ENCODE results near the gene TRIM58. TPM values are rescaled to one million over a fixed set of nuclear protein-coding genes. Genes with fewer than 3 reads are reported as not detected.

Gene TRIM58
- total and polyA plus RNA-seq, 2 donors from 2014 or later, result 0.11 to 0.50 TPM

GRCh38 chr1:247914941-247915662 lies 58.1 kb downstream of the TRIM58 start:
- Histone ChIP-seq H3K36me3 (ENCODE audit: control insufficient read depth in 2 of 3, insufficient read depth in 3 of 3, low read length in 3 of 3) (no peaks in the 10 kb centered on the region), H3K27me3 (ENCODE audit: control insufficient read depth, insufficient read depth, low read length) (no peaks in the 10 kb centered on the region), H3K4me3 (ENCODE audit: low read length in 3 of 3) (no peak overlapping the region), H3K4me1 (ENCODE audit: control insufficient read depth in 2 of 3, insufficient read depth in 2 of 3, low read depth in 1 of 3, low read length in 3 of 3) (no peaks in the 10 kb centered on the region), H3K9ac (ENCODE audit: low read length in 3 of 3) (no peak overlapping the region), H3K27ac (ENCODE audit: low read depth in 2 of 2, low read length in 2 of 2) (no peak overlapping the region), H3K9me3 (ENCODE audit: control insufficient read depth in 2 of 3, insufficient read depth in 1 of 3, low read length in 3 of 3) (no peaks in the 10 kb centered on the region)
- intact Hi-C loops (cut with DNase I), result no loop called here
- no peak for FAIRE-seq
- TF ChIP-seq CTCF (IDR thresholded peaks at IDR 0.05; ENCODE audit: borderline replicate concordance, extremely low read depth, insufficient read depth), result no peak
- no peak for DNase-seq

GRCh38 chr1:247919952-247920351 lies 63.0 kb downstream of the TRIM58 start, which contains the start of gene OR2T8:
Gene OR2T8, plus strand, starts transcription at chr1:247920252. Its CDS starts 766 bp downstream, at chr1:247921018.
- FAIRE-seq, result no peak
- no peak for DNase-seq

GRCh38 chr1:247923941-247924340 lies 67.0 kb downstream of the TRIM58 start:
- no peak for FAIRE-seq
- no peaks in the 10 kb centered on the region for H3K27me3 ChIP-seq (ENCODE audit: control insufficient read depth, insufficient read depth, low read length)

More at GRCh38 chr1:247919952-247920351, 63.0 kb downstream of the TRIM58 start, which contains the start of gene OR2T8:
- H3K36me3 ChIP-seq (ENCODE audit: control insufficient read depth in 2 of 3, insufficient read depth in 3 of 3, low read length in 3 of 3), result no peaks in the 10 kb centered on the region
- no peak for TF ChIP-seq CTCF (IDR thresholded peaks at IDR 0.05; ENCODE audit: borderline replicate concordance, extremely low read depth, insufficient read depth)
- no peaks in the 10 kb centered on the region for H3K9me3 ChIP-seq (ENCODE audit: control insufficient read depth in 2 of 3, insufficient read depth in 1 of 3, low read length in 3 of 3)
- H3K9ac ChIP-seq (ENCODE audit: low read length in 3 of 3), result no peak within 1 kb of the TSS
- intact Hi-C loops (cut with DNase I), result no loop called here
- H3K27ac ChIP-seq (ENCODE audit: low read depth in 2 of 2, low read length in 2 of 2), result no peak within 1 kb of the TSS
- H3K27me3 ChIP-seq (ENCODE audit: control insufficient read depth, insufficient read depth, low read length), result no peaks in the 10 kb centered on the region
- H3K4me1 ChIP-seq (ENCODE audit: control insufficient read depth in 2 of 3, insufficient read depth in 2 of 3, low read depth in 1 of 3, low read length in 3 of 3), result no peaks in the 10 kb centered on the region
- H3K4me3 ChIP-seq (ENCODE audit: low read length in 3 of 3), result no peak within 1 kb of the TSS

More at GRCh38 chr1:247923941-247924340, 67.0 kb downstream of the TRIM58 start:
- DNase-seq, result no peak
- no peaks in the 10 kb centered on the region for H3K36me3 ChIP-seq (ENCODE audit: control insufficient read depth in 2 of 3, insufficient read depth in 3 of 3, low read length in 3 of 3)
- no peaks in the 10 kb centered on the region for H3K9me3 ChIP-seq (ENCODE audit: control insufficient read depth in 2 of 3, insufficient read depth in 1 of 3, low read length in 3 of 3)
- no peak for TF ChIP-seq CTCF (IDR thresholded peaks at IDR 0.05; ENCODE audit: borderline replicate concordance, extremely low read depth, insufficient read depth)
- H3K27ac ChIP-seq (ENCODE audit: low read depth in 2 of 2, low read length in 2 of 2), result no peak overlapping the region
- no peak overlapping the region for H3K4me3 ChIP-seq (ENCODE audit: low read length in 3 of 3)
- intact Hi-C loops (cut with DNase I), result no loop called here
- no peaks in the 10 kb centered on the region for H3K4me1 ChIP-seq (ENCODE audit: control insufficient read depth in 2 of 3, insufficient read depth in 2 of 3, low read depth in 1 of 3, low read length in 3 of 3)
- no peak overlapping the region for H3K9ac ChIP-seq (ENCODE audit: low read length in 3 of 3)
